Fibroblast of the aortic adventitia (primary cell): ENCODE measurements around the gene PLAAT2. TPM values are rescaled to one million over a fixed set of nuclear protein-coding genes. Genes with fewer than 3 reads are reported as not detected.
"Not testable (repeated sequence)": the region's sequence is repeated elsewhere in the genome, so short reads cannot be mapped to it uniquely, and the experiment has no call there.

Experiments
- DNase-seq: peaks from one replicate; pipeline ENCODE4 v3.0.0-alpha.2; 2010; ENCODE audit warnings: low read depth
- H3K4me3 ChIP-seq: 2 replicates; pipeline ENCODE4 v1.5.1; 2011; ENCODE audit warnings: low read depth, mild to moderate bottlenecking, control low read depth, low read length, moderate library complexity
- total RNA-seq: library from RNA; depleted of rRNA; stranded (reverse); fragments of >200 nt; gene quantifications from 2 replicates; pipeline ENCODE4 v1.2.3, GENCODE V29; 2012; ENCODE audit warnings: low replicate concordance
- TF ChIP-seq, protein P1 (sequence below): IDR thresholded peaks from 2 replicates; pipeline ENCODE4 v1.5.1; 2011; ENCODE audit warnings: mild to moderate bottlenecking, low read length, control low read depth, inconsistent platforms; ENCODE audit not compliant: insufficient read depth

PLAAT2 gene
- total RNA-seq, 1 donor = not detected

DNA sequence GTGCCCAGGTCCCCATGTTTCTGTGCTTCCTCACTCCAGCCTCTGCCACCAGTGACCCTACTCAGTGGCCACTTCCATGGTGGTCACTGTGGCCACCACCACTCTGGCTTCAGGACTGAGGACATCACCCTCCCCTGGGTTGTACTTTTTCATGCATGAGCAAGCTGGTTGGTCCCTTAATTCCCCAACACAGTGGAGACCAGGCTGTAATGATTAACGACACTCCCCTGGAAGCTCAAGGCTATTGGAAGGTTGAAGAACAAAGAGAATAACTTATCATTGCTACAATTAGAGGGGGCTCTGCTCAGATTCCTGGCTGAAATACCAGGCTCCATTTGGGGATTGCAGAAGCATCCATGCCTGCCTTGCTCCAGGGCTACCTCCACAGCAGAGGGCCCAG, 16.1 kb downstream of the PLAAT2 start:
- TF ChIP-seq, protein P1, sequence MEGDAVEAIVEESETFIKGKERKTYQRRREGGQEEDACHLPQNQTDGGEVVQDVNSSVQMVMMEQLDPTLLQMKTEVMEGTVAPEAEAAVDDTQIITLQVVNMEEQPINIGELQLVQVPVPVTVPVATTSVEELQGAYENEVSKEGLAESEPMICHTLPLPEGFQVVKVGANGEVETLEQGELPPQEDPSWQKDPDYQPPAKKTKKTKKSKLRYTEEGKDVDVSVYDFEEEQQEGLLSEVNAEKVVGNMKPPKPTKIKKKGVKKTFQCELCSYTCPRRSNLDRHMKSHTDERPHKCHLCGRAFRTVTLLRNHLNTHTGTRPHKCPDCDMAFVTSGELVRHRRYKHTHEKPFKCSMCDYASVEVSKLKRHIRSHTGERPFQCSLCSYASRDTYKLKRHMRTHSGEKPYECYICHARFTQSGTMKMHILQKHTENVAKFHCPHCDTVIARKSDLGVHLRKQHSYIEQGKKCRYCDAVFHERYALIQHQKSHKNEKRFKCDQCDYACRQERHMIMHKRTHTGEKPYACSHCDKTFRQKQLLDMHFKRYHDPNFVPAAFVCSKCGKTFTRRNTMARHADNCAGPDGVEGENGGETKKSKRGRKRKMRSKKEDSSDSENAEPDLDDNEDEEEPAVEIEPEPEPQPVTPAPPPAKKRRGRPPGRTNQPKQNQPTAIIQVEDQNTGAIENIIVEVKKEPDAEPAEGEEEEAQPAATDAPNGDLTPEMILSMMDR = no peak
- DNase-seq = no peak
- H3K4me3 ChIP-seq = no peak overlapping the region

- H3K4me3 ChIP-seq = no peak overlapping the region
- TF ChIP-seq, protein P1 = no peak
- no peak for DNase-seq
Measured at GRCh38 chr11:63543711-63544110, 19.5 kb downstream of the PLAAT2 start.

DNA sequence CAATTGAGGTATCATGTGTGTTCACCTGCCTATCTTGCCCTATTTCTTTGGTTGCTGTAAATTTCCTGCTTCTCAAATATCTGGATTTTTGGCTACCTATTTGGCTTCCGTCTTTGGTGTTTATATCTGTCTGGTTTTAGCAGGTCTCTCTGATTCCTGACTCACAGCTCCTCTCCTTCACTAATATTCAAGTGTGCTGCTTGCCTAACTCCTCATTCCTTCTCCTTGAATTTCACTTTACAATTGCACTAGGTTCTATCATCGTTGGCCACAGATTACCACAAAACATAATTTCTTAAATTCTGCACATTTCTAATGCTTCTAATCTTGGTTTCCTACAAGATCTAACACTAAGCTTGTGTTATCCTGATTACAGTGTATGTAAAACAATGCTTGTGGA, 20.7 kb downstream of the PLAAT2 start:
- DNase-seq = peak; percentile 19
- H3K4me3 ChIP-seq = not testable (repeated sequence)

DNA sequence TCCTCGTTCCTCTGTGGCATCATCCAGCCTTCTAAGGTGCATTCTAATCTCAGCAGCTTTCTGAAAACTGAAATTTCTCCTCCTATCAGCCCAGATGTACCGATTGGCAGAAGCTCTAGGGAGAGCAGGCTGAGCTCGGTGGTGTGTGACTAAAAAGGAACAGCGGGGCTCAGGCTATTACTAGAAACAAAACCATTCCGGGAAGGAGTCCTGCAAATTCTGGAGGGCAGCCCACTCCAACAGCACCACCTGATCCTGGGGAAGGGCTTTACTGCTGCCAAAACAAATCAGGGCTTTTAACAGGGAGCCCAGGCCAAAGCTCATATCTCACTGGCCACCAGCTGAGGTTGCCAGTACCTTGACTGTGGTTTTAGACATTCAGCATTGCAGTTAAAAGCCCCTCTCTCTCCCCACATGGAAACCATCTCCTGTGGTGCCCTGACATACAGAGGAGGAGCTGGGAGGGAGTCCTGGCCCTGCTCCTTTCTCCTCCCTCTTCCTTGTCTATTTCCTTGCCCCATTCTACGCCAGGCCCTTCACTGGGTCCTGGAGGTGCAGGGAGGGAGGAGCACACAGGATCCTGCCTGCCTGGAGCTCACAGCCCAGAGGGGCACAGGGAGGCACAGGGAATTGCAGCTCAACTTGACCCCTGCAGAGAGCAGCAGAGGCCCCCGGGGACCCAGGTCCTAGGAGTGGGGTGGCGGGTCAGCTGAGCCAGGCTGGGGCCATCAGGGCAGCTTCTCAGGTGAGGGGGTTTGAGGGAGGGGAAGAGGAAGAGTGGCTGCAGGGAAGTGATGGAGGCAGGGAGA, 25.7 kb downstream of the PLAAT2 start:
- DNase-seq = peak; percentile 94
- TF ChIP-seq, protein P1 = no peak
- peak overlapping the region; percentile 65 for H3K4me3 ChIP-seq

- TF ChIP-seq, protein P1 = no peak
- peak within 1 kb of the TSS; percentile 65 for H3K4me3 ChIP-seq
- DNase-seq = peak; percentile 79
Measured at GRCh38 chr11:63536669-63537292, 26.4 kb downstream of the PLAAT2 start, which contains the start of gene PLAAT4. PLAAT4 (plus strand) TSS chr11:63536808; CDS start chr11:63536869, 61 bp downstream.

DNA sequence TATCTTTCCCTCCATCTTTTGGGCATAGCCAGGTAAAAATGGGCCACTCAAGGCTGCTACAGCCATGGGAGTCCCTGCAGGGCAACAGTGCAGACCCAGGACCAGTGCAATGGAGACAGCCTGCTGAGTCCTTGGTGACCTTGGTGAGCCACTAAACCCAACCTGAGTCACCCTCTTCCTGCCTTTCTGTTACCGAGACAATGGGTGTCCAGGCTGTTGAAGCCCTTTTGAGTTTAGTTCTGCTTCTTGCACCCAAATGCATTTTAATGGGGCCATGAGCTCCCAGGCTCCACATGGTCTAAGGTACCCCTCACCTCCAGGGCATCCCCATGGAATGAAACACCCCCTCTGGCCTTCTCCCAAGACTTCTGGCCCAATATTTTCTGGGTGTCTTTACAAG, 27.4 kb downstream of the PLAAT2 start:
- no peak overlapping the region for H3K4me3 ChIP-seq
- TF ChIP-seq, protein P1 = no peak
- no peak for DNase-seq

GRCh38 chr11:63534895-63535461, 28.2 kb downstream of the PLAAT2 start:
- no peak overlapping the region for H3K4me3 ChIP-seq
- TF ChIP-seq, protein P1 = no peak
- no peak for DNase-seq
